ENCODE data around the gene CCDC85C. TPM values are rescaled to one million over a fixed set of nuclear protein-coding genes. Genes with fewer than 3 reads are reported as not detected.

Gene CCDC85C
- total RNA-seq, 1 donor, result 2.9 TPM

DNA sequence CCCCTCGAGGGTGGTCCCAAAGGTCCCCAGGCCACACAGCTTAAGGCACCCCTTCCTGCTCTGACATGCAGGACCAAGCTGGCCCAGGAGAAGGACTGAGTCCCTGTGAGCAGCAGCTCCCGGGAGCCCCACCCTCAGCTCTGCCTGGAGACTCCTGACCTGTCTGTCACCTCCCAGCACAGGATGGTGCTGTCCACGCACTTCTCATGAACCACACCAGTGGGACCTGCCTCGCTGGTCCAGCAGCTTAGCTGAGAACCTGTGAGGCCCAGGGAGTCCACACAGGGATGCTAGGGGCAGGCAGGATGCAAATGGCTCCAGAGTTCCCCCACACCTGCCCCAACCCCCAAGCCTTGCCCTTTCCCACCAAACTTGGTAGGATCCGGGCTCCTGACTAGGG is 27.7 kb downstream of the CCDC85C start:
- TF ChIP-seq CTCF (IDR thresholded peaks at IDR 0.05; ENCODE audit: insufficient read depth, low read length), result no peak
- H3K4me3 ChIP-seq (ENCODE audit: low read depth, low read length), result no peak overlapping the region
- DNase-seq (ENCODE audit: low read depth), result no peak

DNA sequence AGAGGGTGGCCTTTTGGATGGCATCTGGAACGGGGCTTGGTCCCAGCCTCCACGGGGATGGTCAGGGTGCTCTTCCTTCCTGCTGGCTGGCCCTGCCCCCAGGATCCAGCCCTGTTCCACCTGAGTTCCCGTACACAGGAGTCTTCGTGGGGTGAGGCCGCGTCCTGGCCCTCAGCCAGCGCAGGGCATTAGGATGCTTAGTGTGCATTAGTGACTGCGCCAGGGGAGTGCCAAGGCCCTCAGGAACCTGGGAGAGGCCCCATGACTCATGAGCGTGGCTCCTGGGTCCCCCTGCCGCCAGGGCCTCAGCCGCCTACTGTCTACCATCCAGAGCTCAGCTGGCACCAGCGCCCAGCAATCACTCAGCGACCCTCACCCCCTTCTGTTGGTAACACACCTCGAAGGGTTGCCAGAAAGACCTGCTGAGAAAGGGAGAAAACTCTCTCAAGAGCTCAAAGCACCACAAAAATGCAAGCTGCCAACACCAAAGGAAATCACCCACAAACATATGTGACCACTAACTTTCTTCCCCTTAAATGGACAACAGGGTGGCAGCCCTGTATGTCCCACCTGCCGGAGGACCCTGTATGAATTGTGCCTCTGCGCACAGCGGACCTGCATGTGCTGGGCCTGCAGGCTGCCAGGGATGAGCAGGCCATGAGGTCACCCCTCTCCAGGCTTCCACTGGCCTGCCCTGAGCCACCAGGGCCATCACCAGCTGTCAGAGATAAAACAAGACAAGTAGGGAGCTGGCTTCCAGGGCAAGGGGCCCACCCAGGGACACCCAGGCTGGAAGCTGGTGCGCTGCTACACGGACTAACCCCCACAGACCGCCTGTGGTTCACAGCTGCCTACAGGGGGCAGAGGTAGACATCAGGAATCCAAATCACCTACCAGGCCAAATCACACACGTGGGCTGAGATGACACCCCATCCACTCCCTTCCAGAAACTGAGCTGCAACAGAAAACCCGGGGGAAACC is 28.7 kb downstream of the CCDC85C start:
- peak; percentile 19 for DNase-seq (ENCODE audit: low read depth)
- TF ChIP-seq CTCF (IDR thresholded peaks at IDR 0.05; ENCODE audit: insufficient read depth, low read length), result peak; percentile 22
- no peak overlapping the region for H3K4me3 ChIP-seq (ENCODE audit: low read depth, low read length)

GRCh38 chr14:99574099-99574880 is 29.7 kb downstream of the CCDC85C start:
- peak; percentile 92 for DNase-seq (ENCODE audit: low read depth)
- H3K4me3 ChIP-seq (ENCODE audit: low read depth, low read length), result peak overlapping the region; percentile 3
- no peak for TF ChIP-seq CTCF (IDR thresholded peaks at IDR 0.05; ENCODE audit: insufficient read depth, low read length)

DNA sequence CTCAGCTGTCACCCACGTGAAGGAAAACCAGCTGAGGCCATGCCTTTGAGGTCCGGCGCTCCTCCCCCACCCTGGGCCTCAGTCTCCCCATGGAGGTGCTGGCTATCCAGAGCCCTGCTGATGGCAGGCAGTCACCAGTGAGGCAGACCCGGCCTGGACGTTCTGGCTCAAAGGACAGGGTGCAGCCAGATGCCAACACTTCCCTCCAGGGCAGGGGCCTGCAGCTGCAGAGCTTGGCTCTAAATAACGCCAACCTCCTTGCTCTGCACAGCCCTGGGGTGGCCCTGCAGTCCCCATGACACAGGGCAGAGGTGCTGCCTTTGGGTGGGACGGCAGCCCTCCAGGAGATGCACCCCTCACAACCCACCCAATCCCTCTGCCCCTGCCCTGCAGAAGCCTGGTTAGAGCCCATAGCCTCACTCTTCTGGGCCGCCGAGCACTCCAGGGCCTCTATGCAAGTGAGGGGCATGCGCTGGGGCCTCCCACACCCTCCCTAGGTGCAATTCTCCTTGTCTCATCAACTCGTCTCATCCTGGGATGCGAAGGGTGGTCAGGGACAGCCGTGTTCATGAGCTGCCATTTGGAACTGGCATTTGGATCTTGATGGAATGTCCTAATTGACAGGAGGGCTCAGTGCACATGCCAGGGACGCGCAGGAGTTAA is 30.4 kb downstream of the CCDC85C start:
- no peak overlapping the region for H3K4me3 ChIP-seq (ENCODE audit: low read depth, low read length)
- TF ChIP-seq CTCF (IDR thresholded peaks at IDR 0.05; ENCODE audit: insufficient read depth, low read length), result no peak
- no peak for DNase-seq (ENCODE audit: low read depth)

DNA sequence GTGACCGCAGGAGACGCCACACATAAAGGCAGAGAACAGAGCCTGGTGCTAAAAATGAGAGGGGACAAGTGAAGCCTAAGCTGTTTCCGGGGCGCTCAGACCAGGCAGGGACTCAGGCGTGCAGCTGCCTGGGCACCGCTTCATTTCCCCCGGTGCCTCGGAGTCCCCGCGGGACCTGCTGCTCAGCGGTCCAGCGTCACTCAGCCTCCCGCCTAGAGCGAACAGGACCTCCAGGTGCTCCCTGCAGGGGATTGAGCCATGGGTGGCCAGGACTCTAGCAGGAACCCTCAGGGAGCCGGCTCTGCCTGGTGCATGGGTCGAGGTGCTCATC is 31.0 kb downstream of the CCDC85C start:
- TF ChIP-seq CTCF (IDR thresholded peaks at IDR 0.05; ENCODE audit: insufficient read depth, low read length), result no peak
- no peak overlapping the region for H3K4me3 ChIP-seq (ENCODE audit: low read depth, low read length)
- no peak for DNase-seq (ENCODE audit: low read depth)

DNA sequence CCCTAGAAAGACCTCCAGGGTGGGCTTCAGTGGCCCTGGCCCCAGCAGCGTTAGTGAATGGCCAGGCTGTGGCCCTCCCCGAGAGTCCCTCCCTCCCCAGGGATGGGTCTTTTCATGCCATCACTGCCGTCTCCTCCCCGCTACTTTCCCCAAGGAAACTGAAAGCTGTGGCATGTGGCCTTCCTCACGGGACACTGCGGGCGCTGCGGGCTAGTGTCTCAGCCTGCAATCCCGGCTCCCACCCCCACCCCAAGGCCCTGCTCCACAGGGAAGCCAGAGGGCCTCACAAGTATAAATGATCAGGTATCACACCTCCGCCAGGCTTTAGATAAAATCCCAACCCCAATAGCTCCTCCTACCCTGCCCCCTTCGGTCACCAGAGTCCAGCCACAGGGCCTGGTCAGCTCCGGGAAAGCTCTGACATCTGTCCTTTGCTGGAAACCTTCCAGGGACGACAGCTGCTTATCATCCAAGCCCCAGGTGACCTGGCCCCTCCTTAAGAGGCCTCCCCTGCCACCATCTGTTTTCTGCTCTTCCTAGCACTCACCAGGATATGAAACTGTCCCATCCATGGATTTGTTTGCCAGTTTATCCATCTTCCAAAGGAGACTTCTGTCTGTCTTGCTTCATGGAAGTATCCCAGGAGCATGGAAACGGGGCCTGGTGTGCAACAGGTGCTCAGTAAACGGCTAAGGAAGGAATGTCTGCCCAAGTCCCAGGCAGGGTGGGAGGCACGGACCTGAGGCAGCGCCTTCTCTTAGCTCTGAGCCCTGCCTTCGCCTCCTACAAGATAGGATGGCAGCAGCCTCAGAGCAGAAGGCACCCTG is 31.6 kb downstream of the CCDC85C start:
- no peak for DNase-seq (ENCODE audit: low read depth)
- no peak overlapping the region for H3K4me3 ChIP-seq (ENCODE audit: low read depth, low read length)
- no peak for TF ChIP-seq CTCF (IDR thresholded peaks at IDR 0.05; ENCODE audit: insufficient read depth, low read length)
